ENCODE data around the gene SPIN4. TPM values are rescaled to one million over a fixed set of nuclear protein-coding genes. Genes with fewer than 3 reads are reported as not detected.

Gene SPIN4
- total and polyA plus RNA-seq, 2 of the 8 experiments (the other 6 are each of a cell fraction or from before 2014, with no cell fraction given), result 8.0 to 11.8 TPM

GRCh38 chrX:63349307-63349706 is 1.8 kb downstream of the SPIN4 start:
- no peaks in the 10 kb centered on the region for H4K20me1 ChIP-seq (replicated peaks in 1 of 2; ENCODE audit: control insufficient read depth in 1 of 2, insufficient read depth in 2 of 2, low read length in 2 of 2)
- peaks cover 0 to 28% of the 10 kb centered on the region in 2 experiments; a peak in 2 of 4 replicates for H3K79me2 ChIP-seq (ENCODE audit: control insufficient read depth in 1 of 2, insufficient read depth in 2 of 2, low read length in 2 of 2)
- H4K91ac ChIP-seq (replicated peaks; ENCODE audit: insufficient read length, low read length), result no peak overlapping the region
- H3K18ac ChIP-seq (ENCODE audit: extremely low read depth, low read length), result no peak overlapping the region
- H2BK120ac ChIP-seq (replicated peaks; ENCODE audit: low read depth, low read length), result no peak overlapping the region
- H3K9me3 ChIP-seq (ENCODE audit: insufficient read depth in 2 of 2, low read depth in 1 of 2, low read length in 1 of 2), result no peaks in the 10 kb centered on the region
- H2AK5ac ChIP-seq (ENCODE audit: low read depth, low read length), result no peak overlapping the region
- CTCF ChIA-PET (ENCODE audit: partially characterized antibody), result no interaction called here
- H3K56ac ChIP-seq (replicated peaks; ENCODE audit: insufficient read length, low read depth, low read length), result no peak overlapping the region
- peaks cover 8% of the 10 kb centered on the region for H3K23me2 ChIP-seq (ENCODE audit: low read depth, low read length)
- no peaks in the 10 kb centered on the region for H3K79me1 ChIP-seq (ENCODE audit: low read depth, low read length)
- 50% methylated on average over 3 of the region's 3 CpGs; no CpG with 5 or more reads in 1 of the 2 experiments for WGBS, 2 experiments (ENCODE audit: extremely low coverage in 1 of 2, insufficient coverage in 1 of 2, insufficient read length in 1 of 2, insufficient replicate concordance in 2 of 2, low coverage in 1 of 2, low lambda C conversion rate in 2 of 2, missing lambda C conversion rate in 1 of 2)
- H3K9ac ChIP-seq (replicated peaks in 1 of 4; ENCODE audit: extremely low read depth in 1 of 4, low read depth in 3 of 4, low read length in 3 of 4), result no peak overlapping the region
- H3K4me2 ChIP-seq (ENCODE audit: insufficient read depth in 1 of 2, low read depth in 2 of 2, low read length in 2 of 2), result peak overlapping the region; percentile 82 to 99
- FAIRE-seq (no peak), DNase-seq (ENCODE audit: low read depth in 1 of 2, low spot score in 2 of 2) (no peak)
- H2BK15ac ChIP-seq (ENCODE audit: low read length), result no peak overlapping the region
- no peaks in the 10 kb centered on the region for H3K27me3 ChIP-seq (replicated peaks in 1 of 4; ENCODE audit: control insufficient read depth in 3 of 4, extremely low read depth in 1 of 4, insufficient read depth in 3 of 4, low read length in 3 of 4)
- H3K23ac ChIP-seq (ENCODE audit: insufficient read length), result no peak overlapping the region
- H3K4me3 ChIP-seq (ENCODE audit: extremely low read depth in 1 of 4, insufficient read depth in 2 of 4, low read depth in 3 of 4, low read length in 4 of 4), result peak overlapping the region in 2 of 4 experiments; percentile 72 to 82; a peak in 4 of 8 replicates
- H4K5ac ChIP-seq (ENCODE audit: insufficient read length, low read depth, low read length), result no peak overlapping the region
- no peak overlapping the region for H3K14ac ChIP-seq (ENCODE audit: insufficient read length)
- H4K8ac ChIP-seq (ENCODE audit: extremely low read depth, insufficient read depth, low read length), result no peak overlapping the region
- H3K36me3 ChIP-seq (ENCODE audit: control insufficient read depth in 2 of 4, insufficient read depth in 4 of 4, low read length in 3 of 4), result no peaks in the 10 kb centered on the region; a peak in 1 of 8 replicates
- H3K4ac ChIP-seq (replicated peaks; ENCODE audit: insufficient read length, low read depth, low read length), result no peak overlapping the region
- H2BK12ac ChIP-seq (ENCODE audit: low read depth, low read length), result no peak overlapping the region
- no peak overlapping the region for H3K27ac ChIP-seq (ENCODE audit: low read depth, low read length)
- no peak overlapping the region for H2AFZ ChIP-seq (ENCODE audit: low read length)
- no peak overlapping the region for H2BK20ac ChIP-seq (ENCODE audit: low read length)
- no peak overlapping the region for H2BK5ac ChIP-seq (ENCODE audit: low read depth, low read length)
- POLR2A ChIA-PET (ENCODE audit: partially characterized antibody), result no interaction called here
- peaks cover 0 to 5% (median 0%) of the 10 kb centered on the region in 4 experiments; a peak in 2 of 7 replicates for H3K4me1 ChIP-seq (replicated peaks in 1 of 4; ENCODE audit: control insufficient read depth in 3 of 4, insufficient read depth in 4 of 4, low read length in 3 of 4)
- TF ChIP-seq RAD21 (IDR thresholded peaks at IDR 0.05 in 1 of 2, conservative IDR thresholded peaks at IDR 0.05 in 1 of 2; ENCODE audit: low read depth in 2 of 2, low read length in 2 of 2), result no peak
- no peak for TF ChIP-seq BRCA1 (IDR thresholded peaks at IDR 0.05; ENCODE audit: low read depth, low read length)
- no peak for TF ChIP-seq CHD2 (IDR thresholded peaks at IDR 0.05; ENCODE audit: low read length)
- no peak for TF ChIP-seq KDM5A (IDR thresholded peaks at IDR 0.05; ENCODE audit: low read length)
- TF ChIP-seq CEBPB (IDR thresholded peaks at IDR 0.05; ENCODE audit: low read depth, low read length), result no peak
- no peak for TF ChIP-seq CHD1 (IDR thresholded peaks at IDR 0.05; ENCODE audit: low read depth, low read length)
- TF ChIP-seq EGR1 (IDR thresholded peaks at IDR 0.05; ENCODE audit: borderline replicate concordance, low read depth, low read length), result no peak
- TF ChIP-seq RXRA (IDR thresholded peaks at IDR 0.05; ENCODE audit: insufficient read depth, low read depth, low read length), result no peak
- no peak for TF ChIP-seq YY1 (IDR thresholded peaks at IDR 0.05; ENCODE audit: low read depth, low read length)
- TF ChIP-seq POLR2AphosphoS5 (IDR thresholded peaks at IDR 0.05; ENCODE audit: low read depth, low read length), result no peak
- TF ChIP-seq ASH2L (IDR thresholded peaks at IDR 0.05; ENCODE audit: low read length), result no peak
- TF ChIP-seq CTCF (IDR thresholded peaks at IDR 0.05; ENCODE audit: control extremely low read depth in 1 of 3, insufficient read depth in 1 of 3, low read depth in 1 of 3, low read length in 3 of 3), result no peak
- TF ChIP-seq KDM4A (IDR thresholded peaks at IDR 0.05; ENCODE audit: low read depth, low read length, severe bottlenecking), result no peak

Measured in H1 (cell line).